DOHH2 (cell line): Measurements from ENCODE around the gene MYZAP.

ENCODE experiments used
- H3F3A ChIP-seq: fragments of 200-600 bp; sonication (generic), shearing (Covaris generic); 2 replicates; pipeline ENCODE4 v1.6.0; 2016; ENCODE audit warnings: antibody characterized with exemption, mild to moderate bottlenecking; ENCODE audit not compliant: control insufficient read depth, insufficient read depth
- H3K27ac ChIP-seq: fragments of 200-600 bp; sonication (generic); 2 replicates; pipeline ENCODE4 v1.5.1; 2014; ENCODE audit warnings: low read depth, mild to moderate bottlenecking, low read length, moderate library complexity
- H3K27me3 ChIP-seq: fragments of 200-600 bp; sonication (generic); 2 replicates; pipeline ENCODE4 v1.6.1; 2014; ENCODE audit warnings: mild to moderate bottlenecking, low read length, mixed read lengths; ENCODE audit not compliant: control insufficient read depth
- H3K36me3 ChIP-seq: fragments of 200-600 bp; sonication (generic); 2 replicates; pipeline ENCODE4 v1.6.1; 2014; ENCODE audit warnings: mild to moderate bottlenecking, low read length, moderate library complexity, mixed read lengths; ENCODE audit not compliant: control insufficient read depth
- H3K4me1 ChIP-seq: fragments of 200-600 bp; sonication (generic); 2 replicates; pipeline ENCODE4 v1.6.1; 2014; ENCODE audit warnings: mild to moderate bottlenecking, low read length, mixed read lengths; ENCODE audit not compliant: control insufficient read depth
- H3K4me2 ChIP-seq: fragments of 200-600 bp; sonication (generic); 2 replicates; pipeline ENCODE4 v1.6.0; 2014; ENCODE audit warnings: mild to moderate bottlenecking, low read length, moderate library complexity
- H3K4me3 ChIP-seq: fragments of 200-600 bp; sonication (generic); 2 replicates; pipeline ENCODE4 v1.5.1; 2014; ENCODE audit warnings: mild to moderate bottlenecking, low read length, mixed read lengths
- H3K79me2 ChIP-seq: fragments of 200-600 bp; sonication (generic); 2 replicates; pipeline ENCODE4 v1.6.1; 2014; ENCODE audit warnings: mild to moderate bottlenecking, low read length, mixed read lengths; ENCODE audit not compliant: control insufficient read depth
- H3K9me2 ChIP-seq: fragments of 200-600 bp; sonication (generic); replicated peaks from 2 replicates; pipeline ENCODE4 v1.6.1; 2014; ENCODE audit warnings: mild to moderate bottlenecking, low read length, mixed read lengths; ENCODE audit not compliant: control insufficient read depth
- H3K9me3 ChIP-seq: fragments of 200-600 bp; sonication (generic); 2 replicates; pipeline ENCODE4 v1.6.1; 2014; ENCODE audit warnings: antibody characterized with exemption, low read length, mixed read lengths; ENCODE audit not compliant: control insufficient read depth, insufficient read depth
- H4K20me1 ChIP-seq: fragments of 200-600 bp; sonication (generic); 2 replicates; pipeline ENCODE4 v1.6.0; 2014; ENCODE audit warnings: low read depth, mild to moderate bottlenecking, antibody characterized with exemption, low read length, moderate library complexity; ENCODE audit not compliant: control insufficient read depth, insufficient read depth
- CTCF ChIP-seq: fragments of 200-600 bp; sonication (generic); IDR thresholded peaks from one replicate; pipeline ENCODE4 v1.5.1; 2014; ENCODE audit warnings: antibody characterized with exemption, mild to moderate bottlenecking, low read depth, low read length; ENCODE audit not compliant: poor library complexity, severe bottlenecking
- EZH2phosphoT487 ChIP-seq: fragments of 200-600 bp; sonication (generic); IDR thresholded peaks from 2 replicates; pipeline ENCODE4 v1.6.1; 2017; ENCODE audit warnings: borderline replicate concordance, mild to moderate bottlenecking, antibody characterized with exemption, low read length, moderate library complexity, mixed read lengths

Gene MYZAP

GRCh38 chr15:57690341-57690966 is 98.8 kb downstream of the MYZAP start:
- Histone ChIP-seq H3K4me3 (no peak overlapping the region), H3K27me3 (no peaks in the 10 kb centered on the region), H3K79me2 (no peaks in the 10 kb centered on the region)

GRCh38 chr15:57691082-57691481 is 99.4 kb downstream of the MYZAP start:
- H4K20me1 ChIP-seq, result no peaks in the 10 kb centered on the region
- no peak overlapping the region for H3K27ac ChIP-seq
- no peaks in the 10 kb centered on the region for H3K36me3 ChIP-seq
- H3K4me1 ChIP-seq, result no peaks in the 10 kb centered on the region
- H3K9me2 ChIP-seq, result no peaks in the 10 kb centered on the region
- H3K27me3 ChIP-seq, result no peaks in the 10 kb centered on the region
- H3K79me2 ChIP-seq, result no peaks in the 10 kb centered on the region
- H3F3A ChIP-seq, result no peaks in the 10 kb centered on the region
- no peak overlapping the region for H3K4me2 ChIP-seq
- H3K9me3 ChIP-seq, result no peaks in the 10 kb centered on the region
- no peak overlapping the region for H3K4me3 ChIP-seq
- TF ChIP-seq CTCF, result no peak
- no peak for TF ChIP-seq EZH2phosphoT487

More at GRCh38 chr15:57690341-57690966, 98.8 kb downstream of the MYZAP start:
- Histone ChIP-seq H3K36me3 (no peaks in the 10 kb centered on the region), H3K27ac (no peak overlapping the region), H4K20me1 (no peaks in the 10 kb centered on the region), H3K4me2 (no peak overlapping the region), H3F3A (no peaks in the 10 kb centered on the region), H3K9me3 (no peaks in the 10 kb centered on the region), H3K9me2 (no peaks in the 10 kb centered on the region), H3K4me1 (no peaks in the 10 kb centered on the region)
- TF ChIP-seq EZH2phosphoT487 (no peak), CTCF (no peak)

- no peaks in the 10 kb centered on the region for H3K79me2 ChIP-seq
- no peaks in the 10 kb centered on the region for H3K4me1 ChIP-seq
- no peaks in the 10 kb centered on the region for H3K36me3 ChIP-seq
- no peaks in the 10 kb centered on the region for H4K20me1 ChIP-seq
- no peaks in the 10 kb centered on the region for H3K27me3 ChIP-seq
- no peak overlapping the region for H3K4me2 ChIP-seq
- H3K27ac ChIP-seq, result no peak overlapping the region
- no peak overlapping the region for H3K4me3 ChIP-seq
- TF ChIP-seq EZH2phosphoT487 (no peak), CTCF (no peak)
- H3F3A ChIP-seq, result no peaks in the 10 kb centered on the region
- H3K9me3 ChIP-seq, result no peaks in the 10 kb centered on the region
- H3K9me2 ChIP-seq, result no peaks in the 10 kb centered on the region
These were observed 101.0 kb downstream of the MYZAP start for GRCh38 chr15:57692709-57693108.

- no peaks in the 10 kb centered on the region for H3K4me1 ChIP-seq
- H3F3A ChIP-seq, result no peaks in the 10 kb centered on the region
- TF ChIP-seq EZH2phosphoT487, result no peak
- TF ChIP-seq CTCF, result no peak
- H3K9me2 ChIP-seq, result no peaks in the 10 kb centered on the region
- H3K79me2 ChIP-seq, result no peaks in the 10 kb centered on the region
- H3K9me3 ChIP-seq, result no peaks in the 10 kb centered on the region
- no peaks in the 10 kb centered on the region for H4K20me1 ChIP-seq
- H3K4me2 ChIP-seq, result no peak overlapping the region
- no peaks in the 10 kb centered on the region for H3K27me3 ChIP-seq
- no peaks in the 10 kb centered on the region for H3K36me3 ChIP-seq
- no peak overlapping the region for H3K27ac ChIP-seq
- no peak overlapping the region for H3K4me3 ChIP-seq
These were observed 102.6 kb downstream of the MYZAP start for GRCh38 chr15:57694279-57694678.
